ENCODE data around the gene SLC10A4. TPM values are rescaled to one million over a fixed set of nuclear protein-coding genes. Genes with fewer than 3 reads are reported as not detected.

Gene SLC10A4
- total RNA-seq, 1 donor from 2014 or later, result 0.20 TPM

GRCh38 chr4:48490012-48490679, 7.0 kb downstream of the SLC10A4 start, which contains the start of gene ZAR1:
ZAR1 (plus strand) TSS chr4:48490252; CDS start chr4:48490292, 40 bp downstream.
- DNase-seq (ENCODE audit: low read depth), result no peak

- DNase-seq (ENCODE audit: low read depth), result no peak
Measured at GRCh38 chr4:48490680-48491513, 7.8 kb downstream of the SLC10A4 start.

- DNase-seq (ENCODE audit: low read depth), result no peak
Measured at GRCh38 chr4:48491514-48492176, 8.5 kb downstream of the SLC10A4 start.

GRCh38 chr4:48493452-48494100, 10.4 kb downstream of the SLC10A4 start:
- DNase-seq (ENCODE audit: low read depth), result no peak

GRCh38 chr4:48495941-48496340, 12.8 kb downstream of the SLC10A4 start:
- DNase-seq (ENCODE audit: low read depth), result no peak

- no peak for DNase-seq (ENCODE audit: low read depth)
Measured at GRCh38 chr4:48498895-48499294, 15.8 kb downstream of the SLC10A4 start.

- no peak for DNase-seq (ENCODE audit: low read depth)
Measured at GRCh38 chr4:48499551-48500066, 16.5 kb downstream of the SLC10A4 start.

GRCh38 chr4:48503233-48504025, 20.3 kb downstream of the SLC10A4 start:
- no peak for DNase-seq (ENCODE audit: low read depth)

GRCh38 chr4:48504026-48504330, 20.8 kb downstream of the SLC10A4 start:
- no peak for DNase-seq (ENCODE audit: low read depth)

GRCh38 chr4:48504352-48504751, 21.2 kb downstream of the SLC10A4 start:
- DNase-seq (ENCODE audit: low read depth), result no peak

GRCh38 chr4:48506716-48507115, 23.6 kb downstream of the SLC10A4 start:
- DNase-seq (ENCODE audit: low read depth), result no peak

- no peak for DNase-seq (ENCODE audit: low read depth)
Measured at GRCh38 chr4:48509543-48509942, 26.4 kb downstream of the SLC10A4 start.

- DNase-seq (ENCODE audit: low read depth), result no peak
Measured at GRCh38 chr4:48518143-48518542, 35.0 kb downstream of the SLC10A4 start.

GRCh38 chr4:48526406-48526805, 43.3 kb downstream of the SLC10A4 start:
- DNase-seq (ENCODE audit: low read depth), result no peak

GRCh38 chr4:48538358-48538757, 55.2 kb downstream of the SLC10A4 start:
- DNase-seq (ENCODE audit: low read depth), result no peak

Other genes with a start within 250 kb of the SLC10A4 start
- 4.0 and 6.1 TPM in 2 replicates for gene TEC, start 213.5 kb upstream of the SLC10A4 start, total RNA-seq
- 13.4 and 36.5 TPM in 2 replicates for gene SLAIN2, start 141.8 kb upstream of the SLC10A4 start, total RNA-seq
- 0.17 TPM in 1 of 2 replicates, not detected in the other for gene ZAR1, start 6.9 kb downstream of the SLC10A4 start, total RNA-seq